SIG-M5 treated with dmso at 0.1 percent for 504 hours (cell line): ENCODE data around the gene MXRA8.
A peak's percentile ranks its signal among the peaks of the same experiment; 100 is the strongest.

Experiments
- DNase-seq: peaks from one replicate; lab custom pipeline; 2025; ENCODE audit not compliant: unreplicated experiment; lab: John Stamatoyannopoulos, UW

The MXRA8 gene

GRCh38 chr1:1352786-1353388 lies 5.5 kb downstream of the MXRA8 start:
- DNase-seq: no peak

GRCh38 chr1:1351511-1352427 lies 6.6 kb downstream of the MXRA8 start:
- DNase-seq: no peak

GRCh38 chr1:1349256-1350012 lies 8.9 kb downstream of the MXRA8 start, which contains the start of gene DVL1:
Gene DVL1 (minus strand): TSS chr1:1349418. CDS start chr1:1349065, 353 bp downstream.
- DNase-seq: peak; percentile 23

- DNase-seq: no peak
These were observed 9.7 kb downstream of the MXRA8 start for GRCh38 chr1:1348420-1349255.

- no peak for DNase-seq
These were observed 10.5 kb downstream of the MXRA8 start for GRCh38 chr1:1347663-1348419.

- no peak for DNase-seq
These were observed 11.2 kb downstream of the MXRA8 start for GRCh38 chr1:1347026-1347595.

GRCh38 chr1:1346501-1346890 lies 11.9 kb downstream of the MXRA8 start:
- no peak for DNase-seq

- no peak for DNase-seq
These were observed 12.4 kb downstream of the MXRA8 start for GRCh38 chr1:1345860-1346500.

GRCh38 chr1:1345384-1345783 lies 13.0 kb downstream of the MXRA8 start:
- DNase-seq: no peak

GRCh38 chr1:1344655-1345361 lies 13.5 kb downstream of the MXRA8 start:
- DNase-seq: no peak

GRCh38 chr1:1343811-1344421 lies 14.4 kb downstream of the MXRA8 start:
- DNase-seq: no peak

GRCh38 chr1:1342584-1343115 lies 15.7 kb downstream of the MXRA8 start:
- no peak for DNase-seq

GRCh38 chr1:1342061-1342562 lies 16.2 kb downstream of the MXRA8 start:
- DNase-seq: no peak

- no peak for DNase-seq
These were observed 16.8 kb downstream of the MXRA8 start for GRCh38 chr1:1341549-1342021.

GRCh38 chr1:1340791-1341548 lies 17.4 kb downstream of the MXRA8 start:
- no peak for DNase-seq

- no peak for DNase-seq
These were observed 18.2 kb downstream of the MXRA8 start for GRCh38 chr1:1340185-1340584.

GRCh38 chr1:1338278-1338677 lies 20.1 kb downstream of the MXRA8 start:
- DNase-seq: no peak
